ENCODE results near the gene NOP10.

Gene NOP10

DNA sequence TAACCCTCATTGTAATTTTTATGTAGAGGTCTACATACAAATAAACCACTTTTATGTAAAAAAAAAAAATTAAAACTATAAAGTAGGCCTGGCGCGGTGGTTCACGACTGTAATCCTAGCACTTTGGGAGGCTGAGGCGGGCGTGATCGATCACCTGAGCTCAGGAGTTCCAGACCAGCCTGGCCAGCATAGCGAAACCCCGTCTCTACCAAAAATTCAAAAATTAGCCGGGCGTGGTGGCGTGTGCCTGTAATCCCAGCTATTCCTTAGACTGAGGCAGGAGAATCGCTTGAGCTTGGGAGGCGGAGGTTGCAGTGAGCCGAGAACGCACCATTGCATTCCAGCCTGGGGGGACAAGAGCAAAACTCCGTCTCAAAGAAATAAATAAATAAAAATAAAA, 4.6 kb downstream of the NOP10 start:
- DNase-seq (ENCODE audit: low read depth, low spot score), result no peak
- ChIA-PET CTCF (interaction anchor here (0.7 to 2.8 kb wide), 5 partner anchors 10 to 129 kb away, joined by 3 to 17 read pairs (median 5); partner anchors contain the start of genes KATNBL1 and LPCAT4), POLR2A (interaction anchor here (0.7 to 1.4 kb wide), 6 partner anchors 10 to 295 kb away, joined by 3 to 7 read pairs (median 4); partner anchors contain the start of gene LPCAT4)
- peak overlapping the region; percentile 95 for H3K4me3 ChIP-seq (ENCODE audit: low read depth, low read length)
- TF ChIP-seq, protein P1, sequence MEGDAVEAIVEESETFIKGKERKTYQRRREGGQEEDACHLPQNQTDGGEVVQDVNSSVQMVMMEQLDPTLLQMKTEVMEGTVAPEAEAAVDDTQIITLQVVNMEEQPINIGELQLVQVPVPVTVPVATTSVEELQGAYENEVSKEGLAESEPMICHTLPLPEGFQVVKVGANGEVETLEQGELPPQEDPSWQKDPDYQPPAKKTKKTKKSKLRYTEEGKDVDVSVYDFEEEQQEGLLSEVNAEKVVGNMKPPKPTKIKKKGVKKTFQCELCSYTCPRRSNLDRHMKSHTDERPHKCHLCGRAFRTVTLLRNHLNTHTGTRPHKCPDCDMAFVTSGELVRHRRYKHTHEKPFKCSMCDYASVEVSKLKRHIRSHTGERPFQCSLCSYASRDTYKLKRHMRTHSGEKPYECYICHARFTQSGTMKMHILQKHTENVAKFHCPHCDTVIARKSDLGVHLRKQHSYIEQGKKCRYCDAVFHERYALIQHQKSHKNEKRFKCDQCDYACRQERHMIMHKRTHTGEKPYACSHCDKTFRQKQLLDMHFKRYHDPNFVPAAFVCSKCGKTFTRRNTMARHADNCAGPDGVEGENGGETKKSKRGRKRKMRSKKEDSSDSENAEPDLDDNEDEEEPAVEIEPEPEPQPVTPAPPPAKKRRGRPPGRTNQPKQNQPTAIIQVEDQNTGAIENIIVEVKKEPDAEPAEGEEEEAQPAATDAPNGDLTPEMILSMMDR (IDR thresholded peaks at IDR 0.05; ENCODE audit: insufficient read depth, low read length, missing control alignments), result no peak

DNA sequence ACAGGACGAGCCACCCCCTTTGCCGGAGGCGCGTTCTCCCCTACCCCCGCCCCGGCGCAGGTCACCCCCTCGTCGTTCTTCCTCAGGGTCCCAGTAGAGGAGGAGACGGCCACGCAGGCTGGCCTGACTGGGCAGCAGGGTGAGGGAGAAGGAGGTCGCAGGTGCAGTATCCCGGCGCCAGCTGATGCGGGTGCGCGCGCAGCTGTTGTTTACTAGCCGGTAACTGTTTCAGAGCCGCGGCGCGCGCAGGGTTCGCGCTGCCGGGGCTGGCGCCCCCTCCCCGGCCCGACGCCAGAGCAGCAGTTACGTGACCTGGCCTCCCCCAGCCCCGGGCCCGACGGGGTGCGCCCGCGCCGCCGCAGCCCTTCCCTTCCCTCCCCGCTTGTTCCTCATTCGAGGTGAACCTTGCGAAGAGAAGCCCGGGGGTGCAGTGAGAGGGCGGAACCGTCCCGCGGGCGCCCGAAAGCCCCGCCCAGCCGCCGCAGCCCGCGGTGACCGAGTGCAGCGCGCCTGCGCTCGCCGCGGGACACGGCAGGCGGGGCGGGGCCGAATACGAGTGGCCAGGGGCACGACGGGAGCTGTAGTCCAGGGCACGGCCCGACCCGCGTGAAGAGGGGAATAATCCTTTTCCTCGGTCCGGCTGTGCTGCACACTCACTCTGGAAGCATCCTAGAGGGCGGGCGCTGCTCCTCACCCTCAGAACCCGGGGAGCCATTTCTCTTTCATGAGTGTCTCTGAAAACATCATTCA, 5.2 kb downstream of the NOP10 start, which contains the start of gene SLC12A6:
TSS of gene SLC12A6 (minus strand) at position 225 of the 750 bp plus-strand sequence. CDS start 1,101 bp downstream, outside the sequence.
- H3K4me3 ChIP-seq (ENCODE audit: low read depth, low read length), result peak within 1 kb of the TSS; percentile 95
- ChIA-PET CTCF (interaction anchor here (0.7 to 2.4 kb wide), 6 partner anchors 8 to 128 kb away, joined by 3 to 9 read pairs (median 3); partner anchors contain the start of gene KATNBL1), POLR2A (interaction anchor here (0.7 to 1.4 kb wide), 7 partner anchors 9 to 295 kb away, joined by 3 to 7 read pairs (median 4); partner anchors contain the start of gene LPCAT4)
- DNase-seq (ENCODE audit: low read depth, low spot score), result peak; percentile 44
- TF ChIP-seq, protein P1 (IDR thresholded peaks at IDR 0.05; ENCODE audit: insufficient read depth, low read length, missing control alignments), result no peak

DNA sequence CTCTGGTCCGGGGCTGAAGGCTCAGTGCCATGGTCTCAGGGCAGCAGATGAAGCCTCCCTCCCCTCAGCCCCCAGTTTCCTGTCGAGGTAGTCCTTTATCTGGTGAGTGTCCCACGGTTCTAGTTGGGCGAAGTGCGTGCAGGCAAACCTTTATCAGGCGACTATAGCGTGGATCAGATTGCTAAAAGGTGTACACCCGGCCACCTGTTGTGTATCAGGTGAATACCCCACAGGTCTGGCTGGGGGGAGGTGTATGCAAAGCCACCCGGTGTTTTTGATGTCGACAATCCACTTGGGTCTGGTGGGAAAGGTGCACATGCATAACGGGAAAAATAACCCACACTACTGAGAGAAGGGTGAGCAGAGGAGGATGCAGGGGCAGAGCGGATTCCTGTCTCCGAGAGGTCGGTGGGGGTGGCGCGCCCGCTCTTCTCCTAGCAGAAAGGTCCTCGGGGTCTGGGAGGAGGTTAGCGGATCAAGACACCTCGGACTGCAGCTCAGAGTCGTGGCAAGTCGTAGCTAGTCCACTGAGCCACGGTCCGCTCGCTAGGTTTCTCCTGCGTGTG, 5.9 kb downstream of the NOP10 start:
- POLR2A ChIA-PET, result interaction anchor here (0.7 to 1.4 kb wide), 4 partner anchors 12 to 200 kb away, joined by 3 to 7 read pairs (median 4); partner anchors contain the start of gene LPCAT4
- CTCF ChIA-PET, result interaction anchor here (0.9 to 2.1 kb wide), 4 partner anchors 9 to 127 kb away, joined by 3 to 5 read pairs (median 3); partner anchors contain the start of gene KATNBL1
- TF ChIP-seq, protein P1 (IDR thresholded peaks at IDR 0.05; ENCODE audit: insufficient read depth, low read length, missing control alignments), result no peak
- peak overlapping the region; percentile 95 for H3K4me3 ChIP-seq (ENCODE audit: low read depth, low read length)
- DNase-seq (ENCODE audit: low read depth, low spot score), result no peak

DNA sequence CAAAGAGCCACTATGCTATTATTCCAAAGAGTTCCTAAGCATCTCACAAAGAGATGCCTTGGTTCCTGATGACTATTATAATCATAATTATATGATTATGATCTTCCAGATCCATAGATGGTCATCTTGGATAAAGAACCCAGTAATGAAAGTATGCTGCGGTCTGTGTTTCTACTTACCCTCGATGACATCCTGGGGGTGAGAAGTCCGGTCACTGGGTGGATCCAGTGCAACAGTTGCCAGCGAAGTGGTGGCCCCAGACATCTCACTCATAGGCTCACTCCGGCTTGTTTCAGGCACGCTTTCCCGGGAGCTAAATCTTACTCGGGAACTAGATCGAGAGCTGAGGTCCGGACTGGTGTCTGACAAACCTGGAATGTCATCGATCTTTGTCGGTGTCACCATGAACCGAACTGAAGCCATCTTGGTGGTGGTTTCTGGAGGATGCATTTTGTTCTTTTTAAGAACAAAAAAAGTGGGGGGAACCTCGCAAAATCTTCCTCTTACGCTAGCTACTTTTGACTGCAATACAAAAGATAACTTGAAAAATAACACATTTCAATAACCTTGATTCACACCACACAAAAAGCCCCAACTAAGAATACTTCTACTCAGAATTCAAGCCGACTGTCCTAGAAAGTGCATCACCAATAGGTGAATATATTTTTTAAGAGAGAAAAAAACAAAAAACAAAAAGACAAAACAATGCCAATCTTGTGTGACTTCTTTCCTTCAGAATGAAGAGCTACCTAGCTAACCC, 6.5 kb downstream of the NOP10 start:
- no peak for DNase-seq (ENCODE audit: low read depth, low spot score)
- TF ChIP-seq, protein P1 (IDR thresholded peaks at IDR 0.05; ENCODE audit: insufficient read depth, low read length, missing control alignments), result no peak
- H3K4me3 ChIP-seq (ENCODE audit: low read depth, low read length), result peak overlapping the region; percentile 95
- CTCF ChIA-PET, result interaction anchor here (1.3 to 1.6 kb wide), 3 partner anchors 9 to 95 kb away, joined by 3 to 6 read pairs (median 4); partner anchors contain the start of gene LPCAT4
- POLR2A ChIA-PET, result no interaction called here

DNA sequence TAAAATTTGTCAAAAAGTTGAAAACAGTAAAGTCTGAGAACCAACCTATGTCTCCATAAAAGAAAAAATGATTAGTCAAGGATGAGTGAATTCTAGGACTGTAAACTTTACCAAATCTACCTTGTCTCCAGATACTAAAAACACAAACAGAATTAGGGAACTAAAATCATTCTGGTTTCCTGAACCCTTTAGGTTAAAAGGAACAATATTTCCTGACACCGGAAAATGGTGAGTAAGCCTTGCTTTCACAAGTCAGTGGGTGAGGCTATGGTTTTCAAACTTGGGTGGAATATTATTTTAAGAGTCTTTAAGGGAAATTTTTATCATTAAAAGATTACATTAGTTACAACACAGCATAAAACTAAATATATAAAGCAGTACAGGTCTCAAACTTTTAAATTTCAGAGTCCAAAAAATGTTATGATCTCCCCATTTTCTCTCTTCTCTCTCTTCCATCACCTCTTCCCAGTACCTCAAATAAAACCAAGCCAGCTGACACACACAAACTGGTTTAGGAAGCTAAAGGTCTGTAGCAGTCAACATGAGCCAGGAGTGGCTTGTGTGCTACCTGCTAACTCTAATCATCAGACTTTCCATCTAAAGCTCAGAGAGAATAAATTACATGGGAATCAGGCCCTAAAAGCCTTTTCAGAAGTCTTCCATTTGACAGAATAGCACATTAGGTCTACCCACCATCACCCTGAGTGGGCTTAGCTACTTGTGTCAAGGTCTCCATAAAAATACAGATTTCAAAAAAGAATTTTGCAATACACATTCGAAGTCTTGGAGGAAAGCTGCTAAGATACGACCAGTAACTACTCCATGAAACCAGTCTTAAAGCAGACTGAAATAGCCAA, 7.5 kb downstream of the NOP10 start:
- ChIA-PET CTCF (interaction anchor here (1.4 to 1.6 kb wide), 2 partner anchors 32 to 94 kb away, joined by 4 to 6 read pairs; partner anchors contain the start of gene LPCAT4), POLR2A (interaction anchor here (0.7 kb wide), 1 partner anchor 62 kb away, joined by 3 read pairs; no protein-coding TSS in a partner anchor)
- TF ChIP-seq, protein P1 (IDR thresholded peaks at IDR 0.05; ENCODE audit: insufficient read depth, low read length, missing control alignments), result no peak
- no peak overlapping the region for H3K4me3 ChIP-seq (ENCODE audit: low read depth, low read length)
- no peak for DNase-seq (ENCODE audit: low read depth, low spot score)
